Stimulated activated CD8-positive, alpha-beta memory T cell treated with anti-CD3 and anti-CD28 coated beads, Interleukin-12 subunit alpha, Interleukin-12 subunit beta, amount 100 ng/mL, for 1 hour (primary cell): ENCODE measurements around the gene GPR158.

Experiments used
- DNase-seq: peaks from one replicate; pipeline ENCODE4 v3.0.0-alpha.2; 2020; ENCODE audit warnings: low read depth

The GPR158 gene

DNA sequence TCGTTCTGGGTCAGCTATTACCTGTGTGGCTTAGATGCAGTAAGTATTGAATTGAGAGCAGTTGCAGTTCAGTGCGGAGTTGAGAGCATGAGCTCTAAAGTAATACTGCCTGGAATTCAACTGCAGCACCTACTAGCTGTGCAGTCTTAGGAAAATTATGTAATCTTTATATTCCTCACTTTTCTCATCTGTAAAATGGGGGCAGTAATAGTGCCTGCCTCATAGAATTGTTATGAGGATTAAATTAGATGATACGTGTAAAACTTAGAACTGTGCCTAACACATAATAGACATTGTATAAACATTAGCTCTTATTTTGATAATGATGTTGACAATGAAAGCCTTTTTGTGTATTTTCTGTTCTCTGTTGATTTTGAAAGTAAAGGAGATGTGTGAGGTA is 330.0 kb downstream of the GPR158 start:
- no peak for DNase-seq

DNA sequence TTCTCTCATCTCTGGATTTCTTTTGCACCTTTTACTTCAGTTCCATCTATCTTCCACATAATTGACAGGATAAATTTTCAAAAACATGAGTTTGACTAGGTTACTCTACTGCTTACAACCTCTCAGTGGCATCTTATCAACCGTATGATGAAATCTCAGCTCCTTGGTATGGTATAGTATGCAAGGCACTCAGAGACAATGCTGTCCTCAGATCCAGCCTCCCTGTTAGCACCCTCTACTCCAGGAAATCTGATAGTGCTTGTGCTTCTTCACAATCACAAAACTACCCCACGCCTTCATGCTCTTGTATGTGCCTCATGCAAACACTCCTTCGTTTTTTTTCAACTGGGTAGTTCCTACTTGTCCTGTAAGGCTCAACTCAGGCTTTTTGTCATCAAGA is 330.7 kb downstream of the GPR158 start:
- DNase-seq, result no peak

DNA sequence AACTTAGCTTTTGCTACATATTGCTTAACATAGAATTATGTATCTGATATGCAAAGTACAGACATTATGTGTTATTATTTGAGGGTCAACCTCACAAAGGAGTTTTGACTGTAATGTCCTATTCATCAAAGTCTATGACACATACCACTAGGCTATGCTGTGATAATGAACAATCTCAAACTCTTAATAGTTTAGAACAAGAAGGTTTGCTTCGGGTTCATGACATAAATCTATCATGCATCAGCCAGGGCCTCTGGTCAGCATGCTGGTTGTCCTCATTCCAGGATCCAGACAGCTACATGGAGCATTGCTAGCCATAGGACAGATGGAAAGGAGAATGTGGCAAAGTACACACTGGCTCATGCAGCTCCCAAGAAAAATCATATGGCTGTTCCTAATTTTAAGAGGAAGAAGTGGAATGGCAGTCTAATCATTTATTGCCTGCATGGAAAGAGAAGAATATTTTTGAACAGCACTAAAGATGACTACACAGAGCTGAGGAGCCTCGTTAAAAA is 332.1 kb downstream of the GPR158 start:
- DNase-seq, result no peak

DNA sequence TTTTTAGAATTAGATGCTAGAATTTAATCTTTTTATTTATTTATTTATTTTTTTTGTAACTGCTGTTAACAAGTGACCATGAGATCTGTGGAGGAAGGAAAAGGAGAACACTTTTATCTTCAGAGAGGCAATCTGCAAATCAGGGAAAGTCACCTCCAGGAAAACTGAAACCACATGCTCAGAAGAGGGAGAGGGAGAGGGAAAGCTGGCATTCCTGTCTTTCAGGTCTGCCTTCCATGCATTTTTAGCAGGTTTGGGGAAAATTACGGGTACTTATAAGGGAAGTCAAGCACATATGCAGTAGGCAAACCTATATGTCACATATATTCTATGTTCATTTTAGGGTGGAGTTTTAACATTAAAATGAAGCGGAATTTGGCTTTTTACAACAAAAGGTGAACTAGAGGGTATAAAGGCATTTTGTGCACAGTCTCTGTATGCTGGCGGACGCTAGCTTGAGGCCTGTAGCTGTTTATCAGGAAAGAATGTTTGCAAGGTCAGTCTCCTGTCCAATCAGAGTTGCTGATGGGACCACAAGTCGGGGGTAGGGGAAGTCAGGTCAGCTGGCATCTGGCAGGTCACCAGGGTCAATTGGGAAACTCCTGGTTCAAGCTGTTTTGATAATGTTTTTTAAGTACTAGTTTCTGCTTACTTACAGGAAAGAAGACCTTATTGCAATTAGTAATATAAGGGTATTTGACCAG is 333.5 kb downstream of the GPR158 start:
- DNase-seq, result no peak

DNA sequence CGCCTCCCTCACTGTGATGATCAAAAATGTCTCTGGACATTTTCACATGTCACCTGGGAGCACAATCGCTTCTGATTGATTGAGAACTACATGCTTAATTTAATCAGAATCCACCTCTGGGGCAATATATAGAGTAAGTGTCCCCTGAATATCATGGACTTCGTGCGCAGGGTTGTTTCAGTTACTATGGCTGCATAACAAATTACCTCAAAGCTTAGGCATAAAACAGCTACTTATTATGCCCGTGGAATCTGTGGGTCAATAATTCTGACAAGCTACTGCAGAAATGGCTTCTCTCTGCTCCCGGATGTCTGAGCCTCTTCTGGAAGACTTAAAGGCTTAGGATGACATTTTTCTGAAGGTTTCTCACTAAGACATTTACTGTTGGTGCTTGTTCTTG is 334.4 kb downstream of the GPR158 start:
- no peak for DNase-seq

DNA sequence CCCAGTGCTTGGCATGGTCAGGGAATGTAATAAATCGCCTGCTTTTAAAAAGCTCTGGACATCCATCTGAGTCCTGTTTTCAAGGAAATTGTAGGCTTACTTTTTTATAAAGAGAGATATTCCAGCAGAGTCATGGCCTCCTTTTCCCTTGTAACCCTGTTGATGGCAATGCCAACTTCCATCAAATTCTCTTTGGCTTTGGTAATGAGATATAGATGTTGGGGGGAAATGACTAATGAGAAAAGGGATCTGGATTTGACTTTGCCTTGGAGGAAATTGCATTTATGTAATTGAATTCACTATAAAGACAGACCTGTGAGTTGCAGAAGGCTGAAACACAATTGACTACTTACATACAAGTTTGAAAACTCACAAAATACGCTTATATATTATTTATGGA is 347.5 kb downstream of the GPR158 start:
- no peak for DNase-seq

DNA sequence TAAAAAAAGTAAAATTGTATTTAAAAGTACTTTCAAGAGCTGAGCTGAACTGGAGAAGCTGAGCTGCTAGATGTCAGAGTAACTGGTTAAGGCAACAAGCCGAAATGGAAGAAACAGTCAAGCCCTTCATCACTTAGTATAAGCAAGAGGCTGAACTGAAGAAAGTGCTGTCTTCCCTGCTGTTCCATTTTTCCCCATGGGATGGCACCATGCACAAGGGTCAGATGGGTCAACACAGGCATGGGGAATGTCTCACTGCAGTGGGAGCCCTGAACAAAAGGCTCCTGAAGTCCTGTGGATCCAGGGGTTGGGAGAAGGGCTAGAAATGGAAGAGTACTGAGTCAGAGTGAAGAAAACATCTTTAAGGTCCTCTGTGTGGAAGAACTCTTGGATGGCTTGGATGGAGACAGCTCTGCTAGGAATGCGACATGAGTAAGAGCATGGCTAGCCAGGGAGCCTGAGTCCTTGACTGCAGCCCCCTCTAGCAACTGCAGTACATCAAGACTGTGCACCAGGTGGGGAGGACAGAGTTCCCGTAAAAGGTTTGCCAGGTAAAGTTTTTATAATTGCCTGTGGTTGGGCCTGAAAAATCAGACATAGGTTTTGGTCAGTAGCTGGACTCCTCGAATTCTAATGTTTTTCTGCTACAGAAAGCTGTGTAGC is 348.3 kb downstream of the GPR158 start:
- DNase-seq, result no peak

DNA sequence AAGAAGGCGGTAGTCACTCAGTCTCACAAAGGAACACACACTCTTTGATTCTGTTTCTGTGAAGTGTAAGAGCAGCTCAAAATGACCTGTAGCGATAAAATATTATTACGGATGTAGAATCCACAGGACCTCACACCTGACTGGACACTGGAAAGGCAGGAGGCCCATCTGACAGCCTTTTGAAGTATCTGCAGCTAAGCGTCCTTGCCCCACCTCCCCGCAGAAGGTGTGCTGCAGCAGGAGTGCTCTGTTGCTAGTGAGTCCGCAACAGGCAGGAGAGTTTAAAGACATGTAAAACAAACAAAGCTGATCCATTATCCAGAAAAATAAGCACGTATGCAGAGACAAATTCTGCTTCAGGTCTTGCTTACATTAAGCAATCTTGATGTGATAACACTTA is 355.5 kb downstream of the GPR158 start:
- DNase-seq, result no peak

DNA sequence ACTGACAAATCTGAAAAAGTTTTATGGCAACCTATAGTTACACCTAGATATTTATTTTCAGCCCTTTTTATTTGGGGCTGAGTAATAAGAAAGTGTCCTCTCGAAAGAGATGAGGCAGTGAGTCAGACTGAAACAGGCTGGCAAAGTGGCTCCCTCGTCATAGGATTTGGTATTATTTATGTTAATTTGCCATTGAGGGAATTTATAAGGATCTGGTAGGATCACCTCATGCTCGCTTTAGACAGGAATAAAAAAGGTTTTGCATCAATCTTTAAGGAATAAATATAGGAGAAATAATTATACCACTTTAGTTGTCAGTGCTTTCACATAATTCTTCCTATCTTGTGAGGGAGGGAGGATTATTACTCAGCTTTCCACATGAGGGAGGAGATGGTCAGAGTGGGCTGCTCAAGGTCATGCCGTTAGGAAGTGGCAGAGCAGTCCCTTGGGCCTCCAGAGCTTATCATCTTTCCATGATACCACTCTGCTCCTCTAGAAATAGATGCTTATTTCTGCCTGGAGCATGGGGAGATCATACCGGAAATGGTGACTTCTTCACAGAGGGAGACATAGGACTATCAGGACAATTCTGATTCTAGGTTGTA is 356.8 kb downstream of the GPR158 start:
- DNase-seq, result no peak

DNA sequence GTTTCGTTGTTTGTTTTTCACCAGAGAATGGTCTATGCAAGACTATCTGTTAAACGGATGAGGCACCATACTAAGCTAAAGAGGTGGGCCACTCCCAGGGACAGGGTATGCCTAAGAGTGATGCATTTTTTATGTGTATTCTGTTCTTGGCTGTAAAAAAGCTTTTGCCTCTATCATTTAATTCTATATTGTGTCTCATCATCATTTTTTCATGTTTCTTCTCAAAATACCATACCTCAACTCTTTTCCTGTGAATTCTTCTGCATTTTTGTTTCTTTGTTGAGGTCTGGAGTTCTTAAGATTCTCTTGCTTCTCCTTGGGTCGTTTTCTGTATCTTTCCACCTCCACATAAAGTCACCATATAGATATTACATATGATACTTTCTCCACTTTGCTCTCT is 357.4 kb downstream of the GPR158 start:
- no peak for DNase-seq

DNA sequence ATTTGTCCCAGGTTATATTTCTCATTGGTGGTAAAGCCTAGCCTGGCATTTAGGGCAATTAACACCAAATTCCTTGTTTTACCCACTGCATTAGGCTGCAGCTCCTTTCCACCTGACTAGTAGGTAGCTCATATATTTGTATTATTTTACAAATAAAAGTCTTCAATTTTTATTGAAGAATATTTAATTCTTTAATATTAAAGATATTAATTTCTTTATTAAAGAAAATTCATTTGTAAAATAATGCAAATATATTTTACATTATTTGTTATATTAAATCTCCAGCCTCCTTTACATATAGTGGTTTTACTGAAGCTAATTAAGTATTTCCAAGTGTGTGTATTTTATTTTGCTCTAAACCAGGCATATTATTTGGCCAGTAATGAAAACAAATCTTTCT is 361.2 kb downstream of the GPR158 start:
- DNase-seq, result no peak

DNA sequence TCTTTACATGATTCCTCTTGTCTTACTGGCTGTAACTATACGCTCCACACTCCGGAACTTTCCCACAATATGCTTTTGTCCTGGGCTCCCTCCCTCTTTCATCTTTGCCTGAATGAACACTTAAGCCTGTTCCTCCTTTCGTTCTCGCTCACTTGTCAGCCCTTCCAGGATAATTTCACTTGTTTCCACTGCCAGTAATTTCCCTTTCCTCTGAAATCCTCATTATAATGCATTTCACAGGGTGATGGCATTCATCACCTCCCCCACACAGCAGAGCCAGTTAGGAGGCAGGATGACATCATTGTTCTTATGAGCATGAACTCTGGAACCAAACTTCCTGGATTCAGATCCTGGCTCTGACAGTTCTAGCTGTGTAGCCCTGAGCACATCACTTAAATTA is 372.6 kb downstream of the GPR158 start:
- DNase-seq, result no peak

DNA sequence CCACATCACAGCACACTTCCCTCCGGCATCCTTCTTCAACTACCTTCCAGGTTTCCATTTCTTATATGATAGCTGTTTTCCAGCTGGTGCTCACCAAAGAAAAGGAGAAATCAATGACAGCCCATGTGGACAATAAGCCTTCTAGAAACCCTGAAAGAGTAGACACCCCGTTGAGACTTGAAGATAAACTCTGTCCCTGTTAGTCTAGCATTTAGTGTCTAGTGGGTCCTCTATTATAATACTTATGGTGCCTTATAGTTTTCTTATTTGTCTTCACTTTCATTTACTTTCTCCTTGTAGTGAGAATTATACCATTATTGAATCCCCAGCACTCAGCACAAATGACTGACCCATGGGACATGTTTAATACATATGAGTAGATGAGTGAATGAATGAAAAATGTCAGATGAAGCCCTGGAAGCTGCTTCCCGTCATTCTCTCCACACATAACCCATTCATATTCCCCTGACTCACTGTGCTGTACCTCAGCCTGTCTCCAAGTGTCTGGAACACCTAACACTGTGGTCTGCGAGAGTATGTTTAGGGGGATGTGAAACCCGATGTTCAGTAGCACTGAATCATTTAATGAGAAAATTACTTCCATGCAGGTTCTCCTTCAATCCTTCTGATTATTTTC is 377.6 kb downstream of the GPR158 start:
- no peak for DNase-seq

DNA sequence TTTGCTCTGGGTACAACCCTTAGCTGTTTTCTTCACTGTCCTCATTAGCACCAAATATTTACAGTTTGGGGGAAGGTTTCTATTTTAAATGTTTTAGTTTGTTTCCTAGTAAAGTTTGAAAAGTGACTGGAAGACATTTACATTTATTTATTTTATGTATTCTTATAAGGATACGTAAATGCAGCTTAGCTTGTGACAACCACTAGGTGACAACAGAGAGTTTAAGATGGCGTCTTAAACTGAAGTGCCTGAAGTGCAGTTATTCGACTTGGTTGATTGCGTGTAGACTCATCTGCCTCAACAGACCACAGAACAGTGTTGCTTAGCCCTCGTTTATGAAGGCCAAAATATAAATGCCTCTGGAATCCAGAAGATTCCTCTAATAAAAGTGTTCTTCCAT is 381.1 kb downstream of the GPR158 start:
- no peak for DNase-seq

DNA sequence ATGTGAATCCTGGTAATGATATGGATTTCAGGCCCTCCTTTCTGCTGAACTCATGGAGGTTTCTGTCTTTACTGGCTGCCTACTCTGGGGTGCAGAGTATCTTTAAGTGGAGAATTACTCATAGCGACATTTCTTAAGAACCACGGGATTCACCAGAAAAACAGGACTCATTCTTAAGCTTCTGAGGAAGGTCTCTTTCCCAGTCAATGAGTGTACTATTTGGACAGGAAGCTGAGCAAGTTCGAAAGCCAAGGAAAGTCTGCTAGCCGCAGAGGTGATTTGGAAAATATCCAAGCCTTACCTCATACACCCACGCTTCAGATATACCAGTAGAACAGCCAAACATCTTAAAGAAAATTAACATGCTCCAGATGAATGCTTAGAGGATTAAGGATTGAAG is 381.7 kb downstream of the GPR158 start:
- no peak for DNase-seq

DNA sequence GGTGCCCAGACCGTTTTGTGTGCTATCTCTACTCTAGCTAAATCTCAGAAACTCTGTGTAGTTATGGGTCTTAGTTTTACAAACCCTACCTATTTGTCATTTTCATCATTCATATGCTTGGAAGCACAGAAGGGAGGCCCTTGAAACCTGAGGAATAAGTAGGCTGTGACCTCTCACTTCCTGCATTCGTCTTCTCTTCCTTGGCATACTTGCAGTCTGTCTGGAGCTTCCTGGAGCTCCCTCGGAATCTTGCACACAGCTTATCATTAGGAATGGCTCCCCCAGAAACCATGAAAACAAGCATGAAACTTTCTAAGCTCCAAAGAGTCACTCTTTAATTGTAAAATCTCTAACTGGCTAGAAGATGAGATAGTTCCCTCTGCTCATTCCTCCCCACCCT is 382.3 kb downstream of the GPR158 start:
- no peak for DNase-seq

DNA sequence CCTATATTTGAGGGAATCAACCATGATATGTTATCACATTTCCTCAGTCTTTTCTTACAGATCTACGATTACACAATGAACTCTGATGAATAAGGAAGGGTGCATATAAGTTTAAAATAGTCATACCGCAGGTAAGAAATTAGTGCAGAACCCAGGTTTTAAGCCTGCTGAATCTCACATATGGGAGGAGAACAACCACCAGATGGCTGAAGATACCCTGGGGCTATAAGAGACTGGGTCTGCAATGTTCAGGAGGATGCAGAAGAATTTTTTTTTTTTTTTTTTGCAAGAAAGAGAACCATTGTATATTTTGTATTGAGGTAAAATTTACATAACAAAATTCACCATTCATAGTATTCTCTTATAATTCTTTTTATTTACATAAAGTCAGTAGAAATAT is 387.0 kb downstream of the GPR158 start:
- no peak for DNase-seq

DNA sequence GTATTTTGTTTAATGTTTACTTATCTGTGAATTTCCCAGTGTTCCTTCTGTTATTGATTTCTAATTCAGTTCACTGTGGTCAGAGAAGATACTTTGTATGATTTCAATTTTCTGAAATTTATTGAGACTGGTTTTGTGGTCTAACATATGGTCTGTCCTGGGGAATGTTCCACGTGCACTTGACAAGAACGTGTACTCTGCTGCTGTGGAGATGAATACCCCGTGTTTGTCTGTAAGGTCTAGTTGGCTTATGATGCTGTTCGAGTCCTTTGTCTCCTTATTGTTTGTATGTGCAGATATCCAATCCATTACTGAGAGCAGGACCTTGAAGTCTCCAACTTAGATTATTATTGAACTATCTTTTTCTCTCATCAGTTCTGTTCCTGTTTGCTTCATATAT is 387.7 kb downstream of the GPR158 start:
- no peak for DNase-seq

DNA sequence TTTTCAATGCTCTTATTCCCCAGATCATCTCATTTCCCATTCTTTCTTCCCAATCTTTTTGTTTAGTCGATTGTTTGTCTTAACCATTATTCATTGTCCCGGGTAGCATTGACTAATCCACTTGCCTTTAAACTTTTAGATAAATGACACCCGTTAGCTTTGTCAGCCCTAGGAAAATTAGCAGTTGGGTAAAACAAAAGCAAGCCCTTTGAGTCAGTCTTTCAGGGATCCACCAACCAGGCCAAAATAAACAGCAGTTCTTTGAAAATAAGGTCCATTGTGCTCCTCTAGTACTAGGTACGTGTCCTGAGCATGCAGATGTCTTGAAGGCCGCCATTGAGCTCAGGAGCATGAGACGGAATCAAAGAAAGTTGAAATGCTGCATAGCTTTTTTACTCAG is 389.6 kb downstream of the GPR158 start:
- no peak for DNase-seq

DNA sequence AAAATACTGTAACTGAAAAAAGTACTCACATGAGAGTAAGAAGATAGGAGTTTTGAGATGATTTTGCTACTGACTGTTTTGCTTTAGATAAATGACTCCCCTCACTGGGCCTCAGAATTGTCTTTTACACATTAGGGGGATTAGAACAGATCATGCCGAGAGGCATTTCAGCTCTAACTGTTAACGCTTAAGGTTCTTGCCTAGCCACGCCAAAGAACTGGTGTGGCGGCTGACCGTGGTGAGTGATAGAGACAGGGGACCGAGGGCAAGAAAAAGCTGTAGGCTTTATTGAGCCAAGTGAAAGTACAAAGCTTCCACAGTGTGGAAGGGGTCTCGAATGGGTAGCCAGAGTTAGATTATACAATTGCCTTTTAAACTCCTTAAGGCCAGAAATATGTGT is 390.8 kb downstream of the GPR158 start:
- no peak for DNase-seq

DNA sequence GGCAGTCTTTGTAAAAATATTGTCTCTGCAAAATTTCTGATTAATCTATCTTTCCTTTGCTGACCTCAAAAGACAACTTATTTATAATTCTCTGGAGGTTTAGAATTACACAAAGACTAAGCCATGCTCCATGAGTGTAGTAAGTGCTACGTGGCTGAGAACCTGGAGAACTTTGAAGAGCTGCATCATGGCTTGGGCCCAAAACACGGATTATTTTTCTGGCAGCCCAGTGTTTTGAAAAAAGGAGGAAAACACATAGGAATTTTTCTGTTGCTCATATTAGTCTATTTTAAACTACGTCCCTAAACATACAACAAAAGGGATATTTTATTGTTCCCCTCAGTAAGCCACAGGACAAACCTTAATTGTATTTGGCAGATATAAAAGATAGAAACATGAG is 398.5 kb downstream of the GPR158 start:
- no peak for DNase-seq

DNA sequence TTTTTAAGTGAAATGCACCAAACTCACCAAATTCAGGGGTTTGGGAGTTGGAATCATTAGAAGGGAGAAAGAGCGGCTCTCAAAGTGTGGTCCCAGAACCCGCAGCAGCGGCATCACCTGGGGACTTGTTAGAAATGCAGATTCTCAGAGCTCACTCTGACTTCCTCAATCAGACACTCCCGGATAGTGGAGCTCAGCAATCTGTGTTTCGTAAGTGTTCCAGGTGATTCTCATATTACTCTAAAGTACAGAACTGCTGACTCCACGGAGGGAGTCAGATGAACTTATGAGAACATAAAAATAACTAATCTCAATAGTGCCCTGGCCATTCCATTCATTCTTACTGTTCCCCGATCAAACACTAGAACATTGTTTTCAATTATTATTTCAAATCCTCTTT is 400.5 kb downstream of the GPR158 start:
- DNase-seq, result no peak

DNA sequence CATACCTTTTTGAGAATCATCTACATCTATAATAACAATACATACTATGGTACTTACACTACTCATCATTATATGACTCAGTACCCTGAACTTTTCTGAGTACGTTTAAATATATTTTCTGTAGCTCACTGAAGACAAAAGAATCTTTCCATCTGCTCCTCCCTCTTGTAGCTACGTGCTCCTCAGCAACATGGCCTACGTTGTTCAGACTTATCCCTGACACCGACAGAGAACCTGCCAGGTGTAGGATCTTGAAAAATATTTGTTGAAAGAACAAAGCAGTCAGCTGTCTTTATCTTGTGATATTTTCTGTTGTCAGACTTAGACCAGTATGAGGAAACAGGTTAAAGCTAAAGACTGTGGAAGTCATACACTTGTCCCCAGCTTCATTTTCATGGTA is 403.3 kb downstream of the GPR158 start:
- no peak for DNase-seq
